CD4-positive, alpha-beta memory T cell (primary cell): ENCODE measurements around the gene ASIC3. TPM values are rescaled to one million over a fixed set of nuclear protein-coding genes. Genes with fewer than 3 reads are reported as not detected.

Source experiments
- CTCF ChIA-PET: fragments of 350-600 bp; sonication (Branson Sonifier 250); formaldehyde crosslinking; loops from one replicate; lab custom pipeline; 2021; ENCODE audit warnings: inconsistent platforms; ENCODE audit not compliant: partially characterized antibody; lab: Charles Lee
- POLR2A ChIA-PET: fragments of 350-600 bp; sonication (Branson Sonifier 250); formaldehyde crosslinking; loops from one replicate; lab custom pipeline; 2021; ENCODE audit not compliant: partially characterized antibody; lab: Charles Lee
- DNase-seq, 5 donors: peaks; one replicate each; pipeline versions ENCODE4 v3.0.0 to v3.0.0-alpha.2; 2020 to 2022; ENCODE audit warnings: mixed read lengths in 1 of 5
- H3K27ac ChIP-seq: one replicate; pipeline ENCODE4 v1.7.0; 2013; ENCODE audit warnings: low read depth, low read length
- H3K27me3 ChIP-seq: 2 replicates; pipeline ENCODE4 v1.7.0; 2013; ENCODE audit warnings: mild to moderate bottlenecking, low read length, moderate library complexity; ENCODE audit not compliant: insufficient read depth
- H3K36me3 ChIP-seq: 2 replicates; pipeline ENCODE4 v1.7.0; 2013; ENCODE audit warnings: mild to moderate bottlenecking, low read length, moderate library complexity; ENCODE audit not compliant: insufficient read depth
- H3K4me1 ChIP-seq: 2 replicates; pipeline ENCODE4 v1.7.0; 2013; ENCODE audit warnings: mild to moderate bottlenecking, low read length, moderate library complexity; ENCODE audit not compliant: insufficient read depth
- H3K4me3 ChIP-seq, 2 donors: one replicate each; pipeline ENCODE4 v1.7.0; 2013; ENCODE audit warnings: low read length in 2 of 2, mild to moderate bottlenecking in 1 of 2
- H3K9me3 ChIP-seq, 2 donors: one replicate each; pipeline ENCODE4 v1.7.0; 2013; ENCODE audit warnings: low read length in 2 of 2, control low read depth in 1 of 2; ENCODE audit not compliant: control insufficient read depth in 1 of 2
- H3K27ac Mint-ChIP-seq, 7 donors: one replicate each; pipeline ENCODE4 v1.8.0; 2020 to 2021; ENCODE audit warnings: mixed read lengths in 7 of 7, mild to moderate bottlenecking in 6 of 7, inconsistent platforms in 3 of 7, moderate library complexity in 3 of 7
- H3K27me3 Mint-ChIP-seq, 2 donors: one replicate each; pipeline ENCODE4 v1.8.0; 2020 to 2021; ENCODE audit warnings: mixed read lengths in 2 of 2
- H3K36me3 Mint-ChIP-seq, 2 donors: one replicate each; pipeline ENCODE4 v1.8.0; 2020 to 2021; ENCODE audit warnings: mixed read lengths in 2 of 2, inconsistent platforms in 1 of 2, mild to moderate bottlenecking in 1 of 2
- H3K4me1 Mint-ChIP-seq, 4 donors: one replicate each; pipeline ENCODE4 v1.8.0; 2020 to 2021; ENCODE audit warnings: mixed read lengths in 4 of 4, mild to moderate bottlenecking in 1 of 4
- H3K4me3 Mint-ChIP-seq, 8 donors: one replicate each; pipeline ENCODE4 v1.8.0; 2020 to 2021; ENCODE audit warnings: mixed read lengths in 8 of 8, mild to moderate bottlenecking in 7 of 8, moderate library complexity in 6 of 8, inconsistent platforms in 3 of 8
- H3K9me3 Mint-ChIP-seq, 8 donors: one replicate each; pipeline ENCODE4 v1.8.0; 2020 to 2021; ENCODE audit warnings: mixed read lengths in 8 of 8, mild to moderate bottlenecking in 5 of 8, inconsistent platforms in 3 of 8, moderate library complexity in 1 of 8
- intact Hi-C: fragments of 100-400 bp; cut with micrococcal nuclease; formaldehyde crosslinking; loops from one replicate; pipeline ENCODE4 v1.15.1; 2023
- polyA plus RNA-seq, 2 donors: library from polyadenylated mRNA; unstranded; fragments of 300-500 nt; fragmentation: Illumina TruSeq; gene quantifications; one replicate each; pipeline ENCODE4 v1.2.3, GENCODE V29; 2021
- total RNA-seq, 2 experiments: library from RNA; stranded (reverse); gene quantifications; one replicate each; pipeline ENCODE4 v1.2.3, GENCODE V29; 2021

Gene ASIC3
- total and polyA plus RNA-seq, 4 experiments from 2014 or later, result 10.6 to 11.6 TPM; not detected in 2

DNA sequence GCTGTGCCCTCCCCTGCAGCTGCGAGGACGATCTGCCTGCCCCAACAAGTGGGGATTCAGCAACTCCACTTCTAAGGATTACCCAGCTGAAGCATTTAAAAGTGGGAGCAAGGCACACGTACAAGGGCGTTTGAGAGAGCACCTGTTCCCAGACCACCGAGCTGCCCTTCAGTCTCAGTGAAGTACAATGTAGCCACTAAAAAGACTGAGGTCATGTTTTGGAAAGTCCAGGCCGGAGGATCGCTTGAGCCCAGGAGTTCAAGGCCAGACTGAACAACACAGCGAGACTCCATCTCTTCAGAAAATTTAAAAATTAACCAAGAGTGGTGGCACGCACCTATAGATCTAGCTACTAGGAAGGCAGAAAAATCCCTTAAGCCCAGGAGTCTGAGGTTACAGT is 42.8 kb upstream of the ASIC3 start:
- Histone ChIP-seq H3K4me3 (no peak overlapping the region), H3K9me3 (no peaks in the 10 kb centered on the region), H3K36me3 (no peaks in the 10 kb centered on the region), H3K27me3 (no peaks in the 10 kb centered on the region), H3K27ac (no peak overlapping the region), H3K4me1 (peaks cover 43% of the 10 kb centered on the region)
- intact Hi-C loops, result no loop called here
- peak overlapping the region in 5 of 7 donors; percentile 35 to 82 (median 73) for H3K27ac Mint-ChIP-seq
- peak overlapping the region in 1 of 8 donors; percentile 12 for H3K4me3 Mint-ChIP-seq
- POLR2A ChIA-PET, result interaction anchor here (1.5 to 7.9 kb wide), 2 partner anchors 8 to 13 kb away, joined by 4 to 77 read pairs; no protein-coding TSS in a partner anchor
- CTCF ChIA-PET, result interaction anchor here (1.2 to 8.3 kb wide), 5 partner anchors 12 to 107 kb away, joined by 3 to 93 read pairs (median 4); no protein-coding TSS in a partner anchor
- no peaks in the 10 kb centered on the region for H3K27me3 Mint-ChIP-seq
- H3K9me3 Mint-ChIP-seq, result peaks cover 0 to 2% (median 0%) of the 10 kb centered on the region in 8 donors
- no peak for DNase-seq
- H3K4me1 Mint-ChIP-seq, result peaks cover 22 to 60% (median 38%) of the 10 kb centered on the region in 4 donors
- H3K36me3 Mint-ChIP-seq, result peaks cover 0 to 3% of the 10 kb centered on the region in 2 donors

DNA sequence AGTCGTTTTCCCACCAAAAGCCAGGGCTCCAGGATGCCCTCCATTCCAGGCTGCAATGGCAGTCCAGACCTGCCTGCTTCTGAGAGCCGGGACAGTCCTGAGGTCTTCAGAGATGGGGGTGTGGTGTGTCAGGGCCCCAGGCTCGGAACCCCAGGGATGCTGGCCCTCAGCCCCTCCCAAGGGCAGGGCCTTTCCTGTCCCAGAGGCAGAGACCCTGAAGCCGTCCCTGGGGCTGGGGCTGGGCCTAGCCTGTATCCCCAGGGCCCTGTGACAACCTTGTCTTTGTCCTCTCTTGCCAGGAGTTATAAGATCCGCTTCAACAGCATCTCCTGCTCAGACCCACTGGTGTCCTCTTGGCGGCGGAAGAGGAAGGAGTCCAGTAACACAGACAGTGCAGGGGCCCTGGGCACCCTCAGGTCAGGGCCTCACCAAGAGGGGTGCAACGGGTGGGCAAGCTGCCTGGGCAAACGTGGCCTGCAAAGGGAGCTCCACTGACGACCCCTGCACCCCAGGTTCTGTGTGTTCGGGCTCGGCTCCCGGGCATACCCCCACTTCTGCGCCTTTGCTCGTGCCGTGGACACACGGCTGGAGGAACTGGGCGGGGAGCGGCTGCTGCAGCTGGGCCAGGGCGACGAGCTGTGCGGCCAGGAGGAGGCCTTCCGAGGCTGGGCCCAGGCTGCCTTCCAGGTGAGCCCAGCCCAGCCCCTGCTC is 41.6 kb upstream of the ASIC3 start:
- Histone ChIP-seq H3K36me3 (no peaks in the 10 kb centered on the region), H3K9me3 (no peaks in the 10 kb centered on the region), H3K4me3 (no peak overlapping the region), H3K27ac (no peak overlapping the region), H3K4me1 (peaks cover 55% of the 10 kb centered on the region), H3K27me3 (no peaks in the 10 kb centered on the region)
- peak in 1 of 5 donors; percentile 41 for DNase-seq
- peaks cover 0 to 2% (median 0%) of the 10 kb centered on the region in 8 donors for H3K9me3 Mint-ChIP-seq
- POLR2A ChIA-PET, result interaction anchor here (2.2 to 13.0 kb wide), 5 partner anchors 9 to 33 kb away, joined by 10 to 182 read pairs (median 68); partner anchors contain the start of genes ABCB8 and NOS3
- no peaks in the 10 kb centered on the region for H3K27me3 Mint-ChIP-seq
- H3K4me1 Mint-ChIP-seq, result peaks cover 28 to 67% (median 45%) of the 10 kb centered on the region in 4 donors
- intact Hi-C loops, result no loop called here
- H3K27ac Mint-ChIP-seq, result peak overlapping the region in 5 of 7 donors; percentile 48 to 98 (median 67)
- peak overlapping the region in 3 of 8 donors; percentile 25 to 42 (median 27) for H3K4me3 Mint-ChIP-seq
- CTCF ChIA-PET, result interaction anchor here (1.3 to 9.1 kb wide), 7 partner anchors 9 to 44 kb away, joined by 4 to 93 read pairs (median 22); partner anchors contain the start of gene NOS3
- peaks cover 0 to 3% of the 10 kb centered on the region in 2 donors for H3K36me3 Mint-ChIP-seq

DNA sequence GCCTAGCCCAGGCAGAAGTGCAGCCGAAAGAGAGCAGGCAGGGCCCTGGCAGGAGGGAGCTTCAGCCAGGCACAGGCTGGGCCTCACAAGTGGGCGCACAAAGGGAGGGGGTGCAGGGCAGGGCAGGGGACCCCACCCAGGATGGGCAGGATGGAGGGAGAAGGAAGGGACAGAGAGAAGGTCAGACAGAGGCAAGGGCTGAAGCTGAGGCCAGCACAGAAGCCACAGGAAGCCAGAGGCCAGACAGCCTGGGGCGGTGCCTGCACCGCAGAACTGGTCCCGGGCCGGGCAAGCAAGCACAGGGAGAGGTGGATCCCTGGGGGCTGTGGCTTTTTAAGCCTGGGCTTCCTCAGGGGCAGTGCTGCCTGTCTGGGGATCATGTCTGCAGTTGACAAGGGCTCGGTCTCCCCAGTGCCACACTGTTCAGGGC is 40.8 kb upstream of the ASIC3 start:
- ChIA-PET POLR2A (interaction anchor here (1.0 to 13.0 kb wide), 10 partner anchors 9 to 219 kb away, joined by 3 to 182 read pairs (median 12); partner anchors contain the start of genes ABCB8, ABCF2, FASTK and NOS3), CTCF (interaction anchor here (1.1 to 9.1 kb wide), 13 partner anchors 10 to 109 kb away, joined by 3 to 93 read pairs (median 9); partner anchors contain the start of genes ABCB8 and NOS3)
- Mint-ChIP-seq H3K36me3 (peaks cover 0 to 5% of the 10 kb centered on the region in 2 donors), H3K27me3 (no peaks in the 10 kb centered on the region), H3K4me3 (peak overlapping the region; percentile 72 to 90 (median 88)), H3K4me1 (peaks cover 34 to 74% (median 52%) of the 10 kb centered on the region in 4 donors), H3K9me3 (peaks cover 0 to 2% (median 0%) of the 10 kb centered on the region in 8 donors), H3K27ac (peak overlapping the region; percentile 87 to 98 (median 96))
- H3K4me1 ChIP-seq, result peaks cover 62% of the 10 kb centered on the region
- H3K9me3 ChIP-seq, result no peaks in the 10 kb centered on the region
- H3K27me3 ChIP-seq, result no peaks in the 10 kb centered on the region
- intact Hi-C loops, result no loop called here
- peak in 1 of 5 donors; percentile 37 for DNase-seq
- no peaks in the 10 kb centered on the region for H3K36me3 ChIP-seq
- H3K4me3 ChIP-seq, result peak overlapping the region in 1 of 2 donors; percentile 17
- H3K27ac ChIP-seq, result peak overlapping the region; percentile 69

DNA sequence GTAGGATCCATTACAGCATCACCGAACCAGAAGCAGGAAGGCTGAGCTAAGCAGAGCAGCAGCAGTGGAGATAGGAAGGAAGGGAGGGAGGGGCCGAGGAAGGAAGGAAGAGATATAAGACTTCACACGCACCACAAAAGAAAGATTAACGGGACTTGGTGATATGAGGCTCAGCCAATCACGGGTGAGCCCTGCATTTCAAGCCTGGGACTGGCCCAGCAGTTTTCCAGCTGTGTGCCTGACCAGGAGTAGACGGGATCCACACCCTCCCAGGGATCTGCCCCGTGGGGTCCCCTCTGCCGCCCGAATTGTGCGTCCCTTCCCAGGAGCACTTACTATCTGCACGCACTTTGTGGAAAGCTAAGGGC is 40.2 kb upstream of the ASIC3 start:
- H3K4me3 Mint-ChIP-seq, result peak overlapping the region; percentile 80 to 90 (median 88)
- H3K36me3 ChIP-seq, result no peaks in the 10 kb centered on the region
- H3K36me3 Mint-ChIP-seq, result peaks cover 0 to 8% of the 10 kb centered on the region in 2 donors
- H3K9me3 Mint-ChIP-seq, result peaks cover 0 to 2% (median 0%) of the 10 kb centered on the region in 8 donors
- peak overlapping the region; percentile 87 to 98 (median 96) for H3K27ac Mint-ChIP-seq
- peak overlapping the region; percentile 69 for H3K27ac ChIP-seq
- peak; percentile 55 to 65 (median 63) for DNase-seq
- intact Hi-C loops, result loop anchor here (1.0 kb wide), 1 partner anchor 33 kb away; no protein-coding TSS in a partner anchor
- no peaks in the 10 kb centered on the region for H3K9me3 ChIP-seq
- peak overlapping the region; percentile 17 to 53 for H3K4me3 ChIP-seq
- no peaks in the 10 kb centered on the region for H3K27me3 Mint-ChIP-seq
- POLR2A ChIA-PET, result interaction anchor here (0.9 to 13.0 kb wide), 13 partner anchors 10 to 219 kb away, joined by 3 to 182 read pairs (median 7); partner anchors contain the start of genes ABCB8, ABCF2, FASTK and NOS3
- H3K4me1 ChIP-seq, result peaks cover 69% of the 10 kb centered on the region
- H3K4me1 Mint-ChIP-seq, result peaks cover 37 to 81% (median 57%) of the 10 kb centered on the region in 4 donors
- H3K27me3 ChIP-seq, result no peaks in the 10 kb centered on the region
- CTCF ChIA-PET, result interaction anchor here (0.9 to 9.1 kb wide), 17 partner anchors 10 to 110 kb away, joined by 3 to 93 read pairs (median 5); partner anchors contain the start of genes ABCB8 and NOS3

DNA sequence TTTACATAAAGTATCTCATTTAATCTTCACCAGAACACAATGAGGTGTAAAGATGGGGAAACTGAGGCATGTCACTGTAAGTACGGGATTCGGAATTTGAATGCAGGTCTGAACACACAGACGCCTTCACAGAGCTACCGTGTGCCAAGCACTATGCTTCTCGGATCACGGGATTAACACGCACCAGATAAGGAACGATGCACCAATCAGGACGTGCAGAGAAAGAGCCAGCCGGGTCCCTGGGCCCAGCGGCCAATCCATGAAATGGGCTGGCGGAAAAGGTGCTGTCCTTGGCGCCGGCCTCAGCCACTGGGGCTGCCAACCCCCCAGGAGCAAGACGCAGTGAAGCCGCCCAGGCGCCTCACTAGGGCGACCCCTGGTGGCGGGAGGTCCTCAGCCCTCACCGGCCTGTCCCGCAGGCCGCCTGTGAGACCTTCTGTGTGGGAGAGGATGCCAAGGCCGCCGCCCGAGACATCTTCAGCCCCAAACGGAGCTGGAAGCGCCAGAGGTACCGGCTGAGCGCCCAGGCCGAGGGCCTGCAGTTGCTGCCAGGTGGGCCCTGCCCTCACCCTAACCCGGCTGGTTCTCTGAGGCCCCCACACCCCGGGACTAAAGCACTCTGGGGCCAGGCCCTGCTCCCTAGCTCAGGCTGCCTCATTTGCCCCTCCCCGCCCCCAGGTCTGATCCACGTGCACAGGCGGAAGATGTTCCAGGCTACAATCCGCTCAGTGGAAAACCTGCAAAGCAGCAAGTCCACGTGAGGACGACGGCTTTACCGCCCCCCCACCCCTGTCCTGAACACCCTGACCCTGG is 39.6 kb upstream of the ASIC3 start:
- H3K9me3 Mint-ChIP-seq, result peaks cover 0 to 2% (median 0%) of the 10 kb centered on the region in 8 donors
- CTCF ChIA-PET, result interaction anchor here (0.9 to 9.1 kb wide), 17 partner anchors 9 to 110 kb away, joined by 3 to 93 read pairs (median 5); partner anchors contain the start of genes ABCB8 and NOS3

More for the DNA sequence above, 39.6 kb upstream of the ASIC3 start:
- Histone ChIP-seq H3K4me3 (peak overlapping the region; percentile 17 to 53), H3K27ac (peak overlapping the region; percentile 69), H3K36me3 (no peaks in the 10 kb centered on the region), H3K4me1 (peaks cover 74% of the 10 kb centered on the region), H3K9me3 (no peaks in the 10 kb centered on the region), H3K27me3 (no peaks in the 10 kb centered on the region)
- Mint-ChIP-seq H3K27ac (peak overlapping the region; percentile 87 to 98 (median 96)), H3K36me3 (peaks cover 0 to 8% of the 10 kb centered on the region in 2 donors), H3K4me3 (peak overlapping the region; percentile 80 to 90 (median 88)), H3K27me3 (no peaks in the 10 kb centered on the region), H3K4me1 (peaks cover 39 to 81% (median 59%) of the 10 kb centered on the region in 4 donors)
- POLR2A ChIA-PET, result interaction anchor here (0.5 to 13.0 kb wide), 13 partner anchors 10 to 1724 kb away, joined by 3 to 182 read pairs (median 7); partner anchors contain the start of genes ABCB8, ABCF2, FASTK and NOS3
- DNase-seq, result peak; percentile 68 to 82 (median 74)
- intact Hi-C loops, result loop anchor here (1.0 kb wide), 1 partner anchor 33 kb away; no protein-coding TSS in a partner anchor
